ENCODE results near the gene AVPR2. TPM values are rescaled to one million over a fixed set of nuclear protein-coding genes. Genes with fewer than 3 reads are reported as not detected.

AVPR2 gene
- total RNA-seq, 1 donor from 2014 or later, result 3.1 TPM

DNA sequence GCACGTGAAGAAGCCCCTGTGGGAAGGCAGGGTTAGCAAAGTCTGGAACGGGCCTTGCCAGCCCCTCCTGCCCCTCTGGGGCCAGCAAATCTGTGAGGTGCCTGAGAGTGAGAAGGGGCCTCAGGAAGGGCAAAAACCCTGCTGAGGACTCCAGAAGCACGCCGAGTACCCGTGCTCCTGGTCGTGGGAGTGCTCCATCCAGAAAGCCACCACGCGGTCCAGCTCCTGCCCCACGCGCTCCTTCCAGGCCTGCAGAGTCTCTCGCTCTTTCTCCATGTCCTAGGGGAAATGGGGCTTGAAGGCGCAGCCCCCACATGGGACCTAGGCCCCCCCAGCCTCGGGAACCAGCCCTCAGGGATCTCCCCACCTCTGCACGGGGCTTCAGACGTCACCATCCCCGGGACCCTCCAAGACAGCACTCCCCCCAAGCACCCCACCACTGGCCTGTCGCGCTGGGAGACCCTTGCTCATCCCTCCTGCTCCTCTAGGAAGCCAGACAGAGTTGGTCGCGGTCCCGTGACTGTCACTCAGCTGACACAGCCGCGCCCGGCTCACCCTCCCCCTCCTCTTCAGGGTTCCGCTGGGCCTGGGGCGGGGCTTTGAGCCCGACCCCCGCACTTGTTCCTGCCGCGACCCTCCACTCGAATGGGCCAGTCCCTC is 39.8 kb downstream of the AVPR2 start, which contains the start of gene RENBP:
Gene RENBP, minus strand, starts transcription at position 504 of the 660 bp plus-strand sequence. Its CDS starts 33 bp downstream, at position 471.
- H3K4me3 ChIP-seq, result peak within 1 kb of the TSS; percentile 60
- DNase-seq, result peak; percentile 61
- H3K27me3 ChIP-seq (ENCODE audit: low read depth), result no peaks in the 10 kb centered on the region
- no peaks in the 10 kb centered on the region for H3K9me3 ChIP-seq (replicated peaks)
- TF ChIP-seq, protein P1, sequence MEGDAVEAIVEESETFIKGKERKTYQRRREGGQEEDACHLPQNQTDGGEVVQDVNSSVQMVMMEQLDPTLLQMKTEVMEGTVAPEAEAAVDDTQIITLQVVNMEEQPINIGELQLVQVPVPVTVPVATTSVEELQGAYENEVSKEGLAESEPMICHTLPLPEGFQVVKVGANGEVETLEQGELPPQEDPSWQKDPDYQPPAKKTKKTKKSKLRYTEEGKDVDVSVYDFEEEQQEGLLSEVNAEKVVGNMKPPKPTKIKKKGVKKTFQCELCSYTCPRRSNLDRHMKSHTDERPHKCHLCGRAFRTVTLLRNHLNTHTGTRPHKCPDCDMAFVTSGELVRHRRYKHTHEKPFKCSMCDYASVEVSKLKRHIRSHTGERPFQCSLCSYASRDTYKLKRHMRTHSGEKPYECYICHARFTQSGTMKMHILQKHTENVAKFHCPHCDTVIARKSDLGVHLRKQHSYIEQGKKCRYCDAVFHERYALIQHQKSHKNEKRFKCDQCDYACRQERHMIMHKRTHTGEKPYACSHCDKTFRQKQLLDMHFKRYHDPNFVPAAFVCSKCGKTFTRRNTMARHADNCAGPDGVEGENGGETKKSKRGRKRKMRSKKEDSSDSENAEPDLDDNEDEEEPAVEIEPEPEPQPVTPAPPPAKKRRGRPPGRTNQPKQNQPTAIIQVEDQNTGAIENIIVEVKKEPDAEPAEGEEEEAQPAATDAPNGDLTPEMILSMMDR (IDR thresholded peaks at IDR 0.05; ENCODE audit: borderline replicate concordance), result no peak
- H3K36me3 ChIP-seq, result peaks cover under 1% of the 10 kb centered on the region
- peaks cover 29% of the 10 kb centered on the region for H3K4me1 ChIP-seq
- intact Hi-C loops (cut with micrococcal nuclease), result no loop called here
- peak within 1 kb of the TSS; percentile 50 for H3K27ac ChIP-seq (replicated peaks)

- H3K9me3 ChIP-seq (replicated peaks), result no peaks in the 10 kb centered on the region
- peak overlapping the region; percentile 60 for H3K4me3 ChIP-seq
- intact Hi-C loops (cut with micrococcal nuclease), result no loop called here
- no peaks in the 10 kb centered on the region for H3K27me3 ChIP-seq (ENCODE audit: low read depth)
- peaks cover 34% of the 10 kb centered on the region for H3K4me1 ChIP-seq
- H3K27ac ChIP-seq (replicated peaks), result peak overlapping the region; percentile 50
- TF ChIP-seq, protein P1 (IDR thresholded peaks at IDR 0.05; ENCODE audit: borderline replicate concordance), result no peak
- DNase-seq, result no peak
- H3K36me3 ChIP-seq, result peaks cover 5% of the 10 kb centered on the region
Observed at GRCh38 chrX:153944800-153945150, 40.3 kb downstream of the AVPR2 start.

DNA sequence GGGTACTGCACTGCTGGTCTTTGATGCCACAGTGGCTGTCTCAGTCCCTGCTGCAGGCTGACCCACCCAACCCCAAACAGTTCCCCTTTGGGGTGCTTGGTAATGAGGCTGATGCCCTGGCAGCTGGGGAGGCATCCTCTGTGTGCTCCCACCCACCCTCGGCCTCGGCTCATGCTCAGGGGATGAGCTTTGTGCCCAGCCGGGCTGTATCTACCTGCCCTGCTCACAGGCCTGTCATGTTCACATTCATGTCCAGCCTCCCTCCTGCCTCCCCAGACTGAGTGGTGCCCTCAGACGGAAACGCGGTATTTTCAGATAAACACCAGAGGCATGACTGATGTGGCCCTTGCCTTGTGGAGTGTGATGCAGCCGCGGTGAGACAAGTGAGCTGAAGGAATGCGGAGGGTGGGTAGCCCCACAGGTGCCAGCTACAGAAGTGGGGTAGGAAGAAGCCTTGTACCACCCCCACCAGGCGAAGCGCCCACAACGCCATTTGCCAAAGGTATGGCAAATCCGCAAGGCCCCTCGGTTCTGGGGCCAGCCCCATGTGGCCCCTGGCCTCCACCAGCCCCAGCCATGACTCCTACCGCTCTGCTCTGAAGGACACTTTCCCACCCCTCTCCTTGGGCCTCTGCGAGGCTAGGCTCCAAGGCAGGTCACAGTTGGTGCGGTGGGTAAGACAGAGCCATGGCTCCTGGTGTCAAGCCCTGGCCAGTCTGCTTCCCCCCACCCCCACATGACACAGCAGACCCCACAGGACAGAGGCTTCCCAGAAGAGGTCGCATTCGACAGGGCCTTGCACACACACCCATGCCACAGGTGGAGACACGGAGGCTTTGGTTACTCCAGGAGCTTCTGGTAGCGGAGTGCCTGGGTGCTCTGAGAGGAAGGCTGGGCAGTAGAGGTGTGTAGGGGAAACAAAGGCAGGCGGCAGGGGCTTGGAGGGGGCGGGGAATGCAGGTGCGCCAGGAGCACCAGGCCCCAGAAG is 41.8 kb downstream of the AVPR2 start:
- Histone ChIP-seq H3K36me3 (peaks cover 20% of the 10 kb centered on the region), H3K4me3 (no peak overlapping the region), H3K27ac (replicated peaks) (peak overlapping the region; percentile 82), H3K4me1 (peaks cover 36% of the 10 kb centered on the region), H3K9me3 (replicated peaks) (no peaks in the 10 kb centered on the region), H3K27me3 (ENCODE audit: low read depth) (no peaks in the 10 kb centered on the region)
- intact Hi-C loops (cut with micrococcal nuclease), result no loop called here
- TF ChIP-seq, protein P1 (IDR thresholded peaks at IDR 0.05; ENCODE audit: borderline replicate concordance), result no peak
- DNase-seq, result no peak

DNA sequence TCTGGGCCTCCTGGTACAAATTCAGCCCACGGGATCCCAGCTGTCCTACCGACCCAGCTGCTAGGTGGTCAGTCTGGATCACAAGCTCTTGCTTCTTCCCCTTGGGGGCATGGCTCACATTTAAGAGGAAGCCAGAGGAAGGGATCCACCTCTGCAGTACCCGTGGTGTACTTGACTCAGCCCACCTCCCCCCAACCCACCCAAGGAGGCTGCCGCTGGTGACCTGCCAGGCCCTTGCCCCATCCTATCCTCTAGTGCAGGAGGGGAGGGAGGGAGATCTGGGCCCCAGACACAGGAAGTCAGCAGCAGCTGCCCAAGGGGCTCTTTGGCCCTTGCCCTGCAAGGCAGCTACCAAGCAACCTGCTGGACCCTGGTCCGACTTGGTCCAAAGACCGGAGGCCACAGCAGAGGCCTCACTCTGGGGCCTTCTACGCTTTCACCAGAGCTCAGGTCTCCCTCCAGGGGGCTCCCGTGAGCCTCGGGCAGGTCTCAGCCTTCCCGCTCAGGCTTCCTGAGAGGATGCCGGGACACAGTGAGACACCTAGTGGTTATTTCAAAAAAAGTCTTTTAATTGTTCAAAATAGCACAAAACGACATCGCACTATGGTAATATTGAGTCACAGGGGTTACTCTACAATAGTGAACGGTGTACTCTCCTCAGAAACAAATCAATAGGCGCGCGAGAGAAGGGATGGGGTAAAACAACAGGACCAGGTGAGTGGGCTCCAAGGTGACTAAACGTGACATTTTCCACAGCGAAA is 42.7 kb downstream of the AVPR2 start:
- Histone ChIP-seq H3K9me3 (replicated peaks) (no peaks in the 10 kb centered on the region), H3K4me3 (no peak overlapping the region), H3K27ac (replicated peaks) (peak overlapping the region; percentile 82), H3K27me3 (ENCODE audit: low read depth) (no peaks in the 10 kb centered on the region), H3K36me3 (peaks cover 29% of the 10 kb centered on the region), H3K4me1 (peaks cover 36% of the 10 kb centered on the region)
- TF ChIP-seq, protein P1 (IDR thresholded peaks at IDR 0.05; ENCODE audit: borderline replicate concordance), result peak; percentile 83
- DNase-seq, result peak; percentile 63
- intact Hi-C loops (cut with micrococcal nuclease), result no loop called here

DNA sequence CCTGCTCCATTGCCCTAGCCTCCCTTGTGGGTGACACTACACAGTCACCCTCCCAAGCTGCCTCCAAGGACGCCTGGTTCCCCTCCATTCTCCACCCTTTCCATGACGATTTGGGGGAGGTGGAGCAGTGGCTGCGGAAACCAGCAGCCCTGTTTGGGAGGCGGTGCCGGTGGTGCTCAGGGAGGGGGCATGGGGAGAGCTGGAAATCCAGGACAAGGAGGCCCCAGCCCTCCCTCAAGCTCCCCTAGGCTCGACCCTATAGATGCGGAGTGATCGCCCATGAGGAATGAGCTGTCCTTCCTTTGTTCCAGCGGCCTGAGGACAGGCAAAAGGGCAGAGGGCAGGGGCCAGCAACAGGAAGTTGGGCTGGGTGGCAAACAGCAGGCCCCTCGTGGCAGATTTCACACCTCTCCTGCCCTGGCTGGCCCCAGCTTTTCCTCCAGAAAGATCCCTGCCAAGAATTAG is 43.6 kb downstream of the AVPR2 start:
- Histone ChIP-seq H3K27me3 (ENCODE audit: low read depth) (no peaks in the 10 kb centered on the region), H3K9me3 (replicated peaks) (no peaks in the 10 kb centered on the region), H3K4me1 (peaks cover 39% of the 10 kb centered on the region), H3K36me3 (peaks cover 37% of the 10 kb centered on the region), H3K27ac (replicated peaks) (peak overlapping the region; percentile 82), H3K4me3 (no peak overlapping the region)
- TF ChIP-seq, protein P1 (IDR thresholded peaks at IDR 0.05; ENCODE audit: borderline replicate concordance), result no peak
- no peak for DNase-seq
- intact Hi-C loops (cut with micrococcal nuclease), result no loop called here

All from left ventricle myocardium inferior (tissue), 1 donor.